Heart left ventricle (tissue), 16 donors: ENCODE data around the gene ARNT2. TPM values are rescaled to one million over a fixed set of nuclear protein-coding genes. Genes with fewer than 3 reads are reported as not detected.
A peak's percentile ranks its signal among the peaks of the same experiment; 100 is the strongest.

Experiments used
- ATAC-seq, 4 donors: fragments of 200-7000 bp; cut with Tn5 transposase; one replicate each; pipeline ENCODE4 v1.9.1; 2020 to 2022; ENCODE audit warnings: moderate library complexity in 4 of 4, mild to moderate bottlenecking in 3 of 4, moderate number of reproducible peaks in 1 of 4
- DNase-seq, 5 donors: peaks; one replicate each; pipeline ENCODE4 v3.0.0-alpha.2; 2020
- H3K27ac ChIP-seq, 12 donors: fragments of 200-600 bp; sonication (generic) in 4 of 12; one replicate each; pipeline versions ENCODE4 v1.5.0 to v1.8.0; 2016 to 2022; ENCODE audit warnings: mild to moderate bottlenecking in 2 of 12
- H3K27me3 ChIP-seq, 9 donors: fragments of 200-600 bp; sonication (generic) in 2 of 9; one replicate each; pipeline versions ENCODE4 v1.5.1 to v1.8.0; 2016 to 2022; ENCODE audit warnings: mild to moderate bottlenecking in 3 of 9
- H3K36me3 ChIP-seq, 9 donors: fragments of 200-600 bp; sonication (generic) in 2 of 9; one replicate each; pipeline versions ENCODE4 v1.5.0 to v1.8.0; 2018 to 2022; ENCODE audit warnings: mild to moderate bottlenecking in 2 of 9
- H3K4me1 ChIP-seq, 12 donors: fragments of 200-600 bp; sonication (generic) in 4 of 12; one replicate each; pipeline versions ENCODE4 v1.5.0 to v1.8.0; 2016 to 2022; ENCODE audit warnings: mild to moderate bottlenecking in 3 of 12
- H3K4me3 ChIP-seq, 12 donors: fragments of 200-600 bp; sonication (generic) in 4 of 12; one replicate each; pipeline versions ENCODE4 v1.5.0 to v1.8.0; 2017 to 2022; ENCODE audit warnings: mild to moderate bottlenecking in 9 of 12, moderate library complexity in 4 of 12
- H3K9me3 ChIP-seq, 12 donors: fragments of 200-600 bp; sonication (generic) in 4 of 12; one replicate each; pipeline versions ENCODE4 v1.5.0 to v1.8.0; 2016 to 2022; ENCODE audit warnings: mild to moderate bottlenecking in 1 of 12
- CTCF ChIP-seq, 12 donors: fragments of 200-600 bp; sonication (generic) in 4 of 12; IDR thresholded peaks; one replicate each; pipeline versions ENCODE4 v1.5.0 to v1.8.0; 2018 to 2022; ENCODE audit warnings: antibody characterized with exemption in 12 of 12, mild to moderate bottlenecking in 5 of 12
- POLR2A ChIP-seq, 2 donors: fragments of 450-650 bp; IDR thresholded peaks; one replicate each; pipeline ENCODE4 v1.6.1; 2017; ENCODE audit warnings: antibody characterized with exemption in 2 of 2, mild to moderate bottlenecking in 2 of 2, moderate library complexity in 2 of 2
- WGBS, 4 donors: extraction: QIAGEN DNeasy Blood & Tissue Kit in 2 of 4; methylation state at CpG; one replicate each; pipeline versions ENCODE4 v1.1.5 to v1.1.7; 2013 to 2018; 5-methylcytosine and 5-hydroxymethylcytosine counted together
- intact Hi-C, 10 donors: fragments of 100-400 bp; cut with DNase I; formaldehyde crosslinking; loops; one replicate each; pipeline versions ENCODE4 v1.11.1 to v1.14.2; 2022
- polyA plus RNA-seq, 2 donors: library from polyadenylated mRNA; stranded (reverse); fragments of 200-250 nt; gene quantifications; one replicate each; pipeline ENCODE4 v1.2.3, GENCODE V29; 2013
- total RNA-seq, 9 donors: library from RNA; depleted of rRNA in 2 of 9; stranded (reverse); fragments of >200 nt in 2 of 9; fragmentation: NEBNext Ultra II Directional in 3 of 9; extraction: Animal tissue kit (Norgen Biotek cat#: 25700) in 3 of 9; gene quantifications; one replicate each; pipeline versions ENCODE4 v1.1.0 to v1.2.4, GENCODE V29; 2016 to 2023
- donor health status: ischemic (EF 13 %, LVEDD 7.1; RV severe dilation, severe dysfunction).
- donor health status: healthy with polysubstance abuse.
- donor health status: DM: no; HTN: yes; CAD: no.
- donor health status: DM: no; HTN: no; CAD: no.
- donor health status: ischemic (EF 25% LVEDD 6.9; RV normal size, moderate dysfunction).
- donor health status: ischemic (EF 25% LVEDD 5.7; RV mildly dilated, moderate dysfunction).
- donor health status: healthy.
- donor health status: DM: yes; HTN: yes; CAD: no.
- donor health status: ischemic (EF 35%, LVEDD 5.7; RV mildly dilated, moderate dysfunction).
- donor health status: nonischemic (EF 11% LVEDD 7.7; RV severe dilation, severe dysfunction).
- donor health status: DM: yes; HTN: yes; CAD: no.
- donor health status: PGD.
- donor health status: ischemic (EF 29% LVEDD 5.4; RV normal size, mild dysfunction).
- donor health status: nonischemic (EF 23%, LVEDD 6.1; RV moderate dilation, normal function).

The ARNT2 gene
- total and polyA plus RNA-seq, 11 donors, result 1.2 to 10.0 (median 3.9) TPM

DNA sequence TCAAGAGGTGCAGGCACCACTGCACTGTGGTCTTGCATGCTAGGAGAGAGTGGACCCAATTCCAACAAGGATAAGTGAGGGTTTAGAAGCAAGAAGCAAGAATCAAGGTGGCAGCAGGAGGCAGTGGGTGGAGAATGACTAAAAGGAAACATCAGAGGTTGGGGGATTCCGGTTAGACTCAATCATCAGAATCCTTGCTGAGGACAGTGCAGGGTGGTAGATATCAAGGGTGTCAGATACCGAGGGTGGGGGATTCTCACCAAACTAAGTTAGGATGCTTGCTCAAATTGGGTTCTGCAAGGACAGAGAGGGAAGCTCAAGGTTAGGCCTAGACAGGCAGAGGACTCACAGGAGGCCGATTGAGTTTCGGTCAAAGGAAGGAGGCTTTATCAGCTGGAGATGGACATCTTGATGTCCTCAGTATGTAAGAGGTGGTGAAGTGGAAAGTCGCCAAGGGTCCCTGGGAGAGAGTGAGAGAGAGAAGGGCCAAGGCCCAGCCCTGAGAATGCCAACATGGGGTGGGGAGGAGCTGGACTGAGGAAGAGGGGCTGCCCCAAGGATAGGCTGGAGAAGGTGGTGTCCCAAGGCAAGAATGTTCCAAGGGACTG is 102.2 kb downstream of the ARNT2 start:
- no peak overlapping the region for H3K27ac ChIP-seq

GRCh38 chr15:80507131-80507530 is 102.9 kb downstream of the ARNT2 start:
- H3K27ac ChIP-seq, result peak overlapping the region in 1 of 12 donors; percentile 17
- WGBS, 4 donors, result 67 to 72% (median 71%) methylated on average over 5 of the region's 5 CpGs
- intact Hi-C loops, result loop anchor here in 1 of 10 donors (5.0 kb wide), 1 partner anchor 40 kb away; no protein-coding TSS in a partner anchor

More for the DNA sequence above, 102.2 kb downstream of the ARNT2 start:
- DNase-seq (no peak), ATAC-seq (no peak)
- TF ChIP-seq POLR2A (IDR thresholded peaks at IDR 0.05), result no peak
- TF ChIP-seq CTCF (IDR thresholded peaks at IDR 0.05), result no peak
- H3K27me3 ChIP-seq, result no peaks in the 10 kb centered on the region
- H3K36me3 ChIP-seq, result no peaks in the 10 kb centered on the region
- H3K4me1 ChIP-seq, result peaks cover 0 to 24% (median 6%) of the 10 kb centered on the region in 12 donors
- 84 to 94% (median 89%) methylated on average over 5 of the region's 5 CpGs for WGBS, 4 donors
- intact Hi-C loops, result loop anchor here in 1 of 10 donors (5.0 kb wide), 1 partner anchor 39 kb away; no protein-coding TSS in a partner anchor
- H3K9me3 ChIP-seq, result peaks cover 0 to 5% (median 0%) of the 10 kb centered on the region in 12 donors
- H3K4me3 ChIP-seq, result no peak overlapping the region

GRCh38 chr15:80507638-80508316 is 103.6 kb downstream of the ARNT2 start:
- 64 to 74% (median 69%) methylated on average over 18 of the region's 18 CpGs for WGBS, 4 donors
- H3K9me3 ChIP-seq, result peaks cover 0 to 5% (median 0%) of the 10 kb centered on the region in 12 donors
- no peak overlapping the region for H3K4me3 ChIP-seq
- no peaks in the 10 kb centered on the region for H3K36me3 ChIP-seq
- ATAC-seq (peak in 2 of 4 donors; percentile 29 to 47), DNase-seq (no peak)
- intact Hi-C loops, result loop anchor here in 1 of 10 donors (5.0 kb wide), 1 partner anchor 40 kb away; no protein-coding TSS in a partner anchor
- peaks cover 0 to 18% (median 4%) of the 10 kb centered on the region in 12 donors for H3K4me1 ChIP-seq
- TF ChIP-seq POLR2A (IDR thresholded peaks at IDR 0.05) (no peak), CTCF (IDR thresholded peaks at IDR 0.05) (no peak)
- peak overlapping the region in 1 of 12 donors; percentile 17 for H3K27ac ChIP-seq
- no peaks in the 10 kb centered on the region for H3K27me3 ChIP-seq

More at GRCh38 chr15:80507131-80507530, 102.9 kb downstream of the ARNT2 start:
- TF ChIP-seq CTCF (IDR thresholded peaks at IDR 0.05) (no peak), POLR2A (IDR thresholded peaks at IDR 0.05) (no peak)
- Histone ChIP-seq H3K4me3 (no peak overlapping the region), H3K4me1 (peaks cover 0 to 23% (median 6%) of the 10 kb centered on the region in 12 donors), H3K36me3 (no peaks in the 10 kb centered on the region), H3K9me3 (peaks cover 0 to 5% (median 0%) of the 10 kb centered on the region in 12 donors), H3K27me3 (no peaks in the 10 kb centered on the region)
- ATAC-seq (no peak), DNase-seq (no peak)

- DNase-seq, result no peak
- WGBS, 4 donors, result 81 to 96% (median 88%) methylated on average over 4 of the region's 4 CpGs
- Histone ChIP-seq H3K27ac (no peak overlapping the region), H3K4me3 (no peak overlapping the region), H3K9me3 (peaks cover 0 to 5% (median 0%) of the 10 kb centered on the region in 12 donors), H3K4me1 (peaks cover 0 to 14% (median 0%) of the 10 kb centered on the region in 12 donors), H3K36me3 (no peaks in the 10 kb centered on the region), H3K27me3 (no peaks in the 10 kb centered on the region)
- no peak for ATAC-seq
- no peak for TF ChIP-seq CTCF (IDR thresholded peaks at IDR 0.05)
- TF ChIP-seq POLR2A (IDR thresholded peaks at IDR 0.05), result no peak
- intact Hi-C loops, result loop anchor here in 1 of 10 donors (5.0 kb wide), 1 partner anchor 41 kb away; no protein-coding TSS in a partner anchor
Observed at GRCh38 chr15:80508783-80509182, 104.6 kb downstream of the ARNT2 start.
